H1 (cell line): ENCODE data around the gene ZNF566.

ENCODE experiments used
- BRCA1 ChIP-seq: IDR thresholded peaks from 2 replicates; pipeline ENCODE4 v1.6.1; 2012; ENCODE audit warnings: low read depth, low read length, improper control_type of control experiment
- CHD2 ChIP-seq: IDR thresholded peaks from 2 replicates; pipeline ENCODE4 v1.6.1; 2012; ENCODE audit warnings: low read length, improper control_type of control experiment
- CTCF ChIP-seq, 3 experiments: IDR thresholded peaks; 1 replicate in 2 of 3; 2 replicates in 1 of 3; pipeline versions ENCODE4 v1.5.1 to v1.6.1; 2011; ENCODE audit warnings: low read length in 3 of 3, mild to moderate bottlenecking in 3 of 3, inconsistent platforms in 2 of 3, low read depth in 1 of 3, moderate library complexity in 1 of 3; ENCODE audit not compliant: insufficient read depth in 1 of 3; ENCODE audit errors: control extremely low read depth in 1 of 3
- EGR1 ChIP-seq: IDR thresholded peaks from 2 replicates; pipeline ENCODE4 v1.6.1; 2011; ENCODE audit warnings: low read depth, low read length, borderline replicate concordance
- EZH2 ChIP-seq: fragments of 200-600 bp; sonication (generic); IDR thresholded peaks from 2 replicates; pipeline ENCODE4 v1.7.1; 2012; ENCODE audit warnings: low read depth, mild to moderate bottlenecking, moderate library complexity, low read length, inconsistent platforms; ENCODE audit not compliant: severe bottlenecking
- NRF1 ChIP-seq: IDR thresholded peaks from 2 replicates; pipeline ENCODE4 v1.6.1; 2011; ENCODE audit warnings: mild to moderate bottlenecking, low read depth, low read length, improper control_type of control experiment
- POLR2A ChIP-seq, 2 experiments: IDR thresholded peaks; 1 replicate in 1 of 2; 2 replicates in 1 of 2; pipeline ENCODE4 v1.6.1; 2011; ENCODE audit warnings: low read depth in 2 of 2, low read length in 2 of 2, mild to moderate bottlenecking in 2 of 2; ENCODE audit errors: control extremely low read depth in 1 of 2
- RBBP5 ChIP-seq: IDR thresholded peaks from 2 replicates; pipeline ENCODE4 v1.7.1; 2012; ENCODE audit warnings: low read depth, mild to moderate bottlenecking, inconsistent platforms, low read length, moderate library complexity, borderline replicate concordance
- SRF ChIP-seq: IDR thresholded peaks from 2 replicates; pipeline ENCODE4 v1.6.1; 2011; ENCODE audit warnings: mild to moderate bottlenecking, low read depth, low read length, moderate library complexity
- TAF1 ChIP-seq: IDR thresholded peaks from 2 replicates; pipeline ENCODE4 v1.6.1; 2011; ENCODE audit warnings: mild to moderate bottlenecking, low read depth, low read length
- TCF12 ChIP-seq: IDR thresholded peaks from 2 replicates; pipeline ENCODE4 v1.6.1; 2011; ENCODE audit warnings: low read depth, mild to moderate bottlenecking, low read length

DNA sequence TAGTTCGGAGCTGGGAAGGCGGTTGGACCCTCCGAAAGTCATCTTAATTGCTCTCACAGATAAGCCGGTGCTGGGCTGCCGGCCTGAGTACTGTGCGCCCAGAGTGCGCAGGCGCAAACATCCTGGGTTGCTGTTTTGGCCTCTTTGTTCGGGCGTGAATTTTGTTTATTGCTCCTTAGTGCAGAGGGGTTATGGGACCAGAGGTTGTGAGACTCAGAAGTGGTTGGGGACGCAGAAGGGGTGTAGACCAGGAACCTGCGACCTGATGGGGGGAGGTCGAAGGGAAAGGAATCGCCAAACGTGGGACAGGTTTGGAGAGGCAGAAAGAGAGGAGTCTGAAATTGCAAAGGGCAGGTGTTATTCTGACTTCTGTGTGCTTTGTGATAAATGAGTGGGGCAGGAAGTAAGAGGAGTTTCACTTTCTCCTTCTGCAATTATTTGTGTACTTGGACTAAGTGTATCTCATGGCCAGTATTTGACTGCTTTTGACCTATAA lies 607 bp upstream of the ZNF566 start:
- TF ChIP-seq CTCF (IDR thresholded peaks at IDR 0.05; ENCODE audit: control extremely low read depth in 1 of 3, insufficient read depth in 1 of 3, low read depth in 1 of 3, low read length in 3 of 3) = no peak
- TF ChIP-seq BRCA1 = no peak
- no peak for TF ChIP-seq RBBP5
- no peak for TF ChIP-seq SRF
- TF ChIP-seq TAF1 = no peak
- no peak for TF ChIP-seq EZH2
- no peak for TF ChIP-seq POLR2A (IDR thresholded peaks at IDR 0.05; ENCODE audit: control extremely low read depth in 1 of 2, low read depth in 2 of 2, low read length in 2 of 2)
- TF ChIP-seq CHD2 = no peak
- TF ChIP-seq NRF1 = peak; percentile 15; the same call in 1 of the 2 replicates
- TF ChIP-seq TCF12 = no peak
- no peak for TF ChIP-seq EGR1
